ENCODE measurements around the gene NR4A2. TPM values are rescaled to one million over a fixed set of nuclear protein-coding genes. Genes with fewer than 3 reads are reported as not detected.

The NR4A2 gene
- total RNA-seq, 1 experiment from 2014 or later: 4.9 TPM

- no TSS peak for BruUV-seq (replicated peaks)
- Mint-ChIP-seq H3K27ac (ENCODE audit: unreplicated experiment) (no peak overlapping the region), H3K4me3 (ENCODE audit: low read depth, unreplicated experiment) (no peak overlapping the region), H3K4me1 (ENCODE audit: low read depth, unreplicated experiment) (no peaks in the 10 kb centered on the region), H3K9me3 (ENCODE audit: low read depth, unreplicated experiment) (no peaks in the 10 kb centered on the region), H3K27me3 (ENCODE audit: unreplicated experiment) (no peaks in the 10 kb centered on the region), H3K36me3 (ENCODE audit: insufficient read depth, unreplicated experiment) (no peaks in the 10 kb centered on the region)
- TF ChIP-seq CTCF (IDR thresholded peaks at IDR 0.05; ENCODE audit: unreplicated experiment): no peak
- no peak for DNase-seq
- CTCF ChIA-PET: no interaction called here
- intact Hi-C loops (cut with micrococcal nuclease; ENCODE audit: unreplicated experiment): no loop called here
Measured at GRCh38 chr2:156350374-156351142, 18.0 kb upstream of the NR4A2 start.

DNA sequence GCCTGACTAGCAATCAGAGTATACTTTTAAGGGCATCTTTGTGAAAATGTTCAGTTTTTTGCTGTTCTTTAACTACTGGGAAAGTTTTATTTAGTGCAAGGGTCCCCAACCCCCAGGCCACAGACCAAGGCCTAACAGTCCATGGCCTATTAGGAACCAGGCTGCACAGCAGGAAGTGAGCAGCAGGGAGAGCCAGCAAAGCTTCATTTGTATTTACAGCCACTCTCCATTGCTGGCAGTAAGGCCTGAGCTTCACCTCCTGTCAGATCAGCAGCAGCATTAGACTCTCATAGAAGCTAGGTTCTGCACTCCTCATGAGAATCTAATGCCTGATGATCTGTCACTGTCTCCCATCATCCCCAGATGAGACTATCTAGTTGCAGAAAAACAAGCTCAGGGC, 17.1 kb upstream of the NR4A2 start:
- peaks cover 5% of the 10 kb centered on the region for H3K4me1 Mint-ChIP-seq (ENCODE audit: low read depth, unreplicated experiment)
- CTCF ChIA-PET: no interaction called here
- no peak for TF ChIP-seq CTCF (IDR thresholded peaks at IDR 0.05; ENCODE audit: unreplicated experiment)
- DNase-seq: no peak
- intact Hi-C loops (cut with micrococcal nuclease; ENCODE audit: unreplicated experiment): loop anchor here (10.0 kb wide), 1 partner anchor 115 kb away; no protein-coding TSS in a partner anchor
- no peaks in the 10 kb centered on the region for H3K9me3 Mint-ChIP-seq (ENCODE audit: low read depth, unreplicated experiment)
- H3K4me3 Mint-ChIP-seq (ENCODE audit: low read depth, unreplicated experiment): no peak overlapping the region
- BruUV-seq (replicated peaks): no TSS peak
- H3K27ac Mint-ChIP-seq (ENCODE audit: unreplicated experiment): no peak overlapping the region
- H3K27me3 Mint-ChIP-seq (ENCODE audit: unreplicated experiment): no peaks in the 10 kb centered on the region
- H3K36me3 Mint-ChIP-seq (ENCODE audit: insufficient read depth, unreplicated experiment): no peaks in the 10 kb centered on the region

- DNase-seq: no peak
- Mint-ChIP-seq H3K36me3 (ENCODE audit: insufficient read depth, unreplicated experiment) (no peaks in the 10 kb centered on the region), H3K9me3 (ENCODE audit: low read depth, unreplicated experiment) (no peaks in the 10 kb centered on the region), H3K4me3 (ENCODE audit: low read depth, unreplicated experiment) (no peak overlapping the region), H3K4me1 (ENCODE audit: low read depth, unreplicated experiment) (peaks cover 8% of the 10 kb centered on the region), H3K27me3 (ENCODE audit: unreplicated experiment) (no peaks in the 10 kb centered on the region), H3K27ac (ENCODE audit: unreplicated experiment) (no peak overlapping the region)
- BruUV-seq (replicated peaks): no TSS peak
- TF ChIP-seq CTCF (IDR thresholded peaks at IDR 0.05; ENCODE audit: unreplicated experiment): no peak
- CTCF ChIA-PET: no interaction called here
- intact Hi-C loops (cut with micrococcal nuclease; ENCODE audit: unreplicated experiment): loop anchor here (10.0 kb wide), 1 partner anchor 116 kb away; no protein-coding TSS in a partner anchor
Measured at GRCh38 chr2:156349161-156349560, 16.6 kb upstream of the NR4A2 start.

DNA sequence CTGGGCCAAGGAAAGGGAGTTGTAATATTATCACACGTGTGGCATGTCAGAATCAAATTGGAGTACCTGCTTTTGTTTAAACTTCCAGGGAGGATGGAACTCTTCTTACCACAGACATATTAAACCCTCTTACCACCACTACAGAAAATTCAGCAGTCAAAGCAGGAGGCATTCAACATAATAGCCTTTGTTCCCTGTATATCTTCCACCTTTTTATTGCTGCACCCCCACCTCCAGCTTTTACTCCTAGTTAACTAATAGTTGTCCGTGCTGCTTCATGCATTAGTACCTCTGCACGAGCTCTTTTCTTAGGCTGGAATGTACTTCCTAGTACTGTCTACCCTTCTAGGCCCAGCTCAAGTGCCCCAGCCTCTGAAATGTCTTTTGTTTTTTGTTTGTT, 14.9 kb upstream of the NR4A2 start:
- intact Hi-C loops (cut with micrococcal nuclease; ENCODE audit: unreplicated experiment): loop anchor here (10.0 kb wide), 1 partner anchor 117 kb away; no protein-coding TSS in a partner anchor
- no peak for TF ChIP-seq CTCF (IDR thresholded peaks at IDR 0.05; ENCODE audit: unreplicated experiment)
- Mint-ChIP-seq H3K36me3 (ENCODE audit: insufficient read depth, unreplicated experiment) (peaks cover 9% of the 10 kb centered on the region), H3K27me3 (ENCODE audit: unreplicated experiment) (no peaks in the 10 kb centered on the region), H3K4me3 (ENCODE audit: low read depth, unreplicated experiment) (no peak overlapping the region), H3K9me3 (ENCODE audit: low read depth, unreplicated experiment) (no peaks in the 10 kb centered on the region), H3K27ac (ENCODE audit: unreplicated experiment) (no peak overlapping the region), H3K4me1 (ENCODE audit: low read depth, unreplicated experiment) (peaks cover 16% of the 10 kb centered on the region)
- no TSS peak for BruUV-seq (replicated peaks)
- CTCF ChIA-PET: interaction anchor here (0.5 to 0.6 kb wide), 2 partner anchors 13 to 194 kb away, joined by 3 to 6 read pairs; no protein-coding TSS in a partner anchor
- no peak for DNase-seq
